LNCaP clone FGC (cell line): Measurements from ENCODE around the gene PRMT1.

ENCODE experiments used
- DNase-seq: peaks from one replicate; pipeline ENCODE4 v3.0.0-alpha.2; 2011; ENCODE audit warnings: low read depth
- H3K4me3 ChIP-seq: 2 replicates; pipeline ENCODE4 v1.5.1; 2011; ENCODE audit warnings: mild to moderate bottlenecking, low read depth, low read length, control low read depth
- TF ChIP-seq, protein P1 (sequence below): IDR thresholded peaks from 2 replicates; pipeline ENCODE4 v1.5.1; 2012; ENCODE audit warnings: mild to moderate bottlenecking; ENCODE audit not compliant: control insufficient read depth, insufficient read depth; ENCODE audit errors: extremely low read depth

PRMT1 gene

DNA sequence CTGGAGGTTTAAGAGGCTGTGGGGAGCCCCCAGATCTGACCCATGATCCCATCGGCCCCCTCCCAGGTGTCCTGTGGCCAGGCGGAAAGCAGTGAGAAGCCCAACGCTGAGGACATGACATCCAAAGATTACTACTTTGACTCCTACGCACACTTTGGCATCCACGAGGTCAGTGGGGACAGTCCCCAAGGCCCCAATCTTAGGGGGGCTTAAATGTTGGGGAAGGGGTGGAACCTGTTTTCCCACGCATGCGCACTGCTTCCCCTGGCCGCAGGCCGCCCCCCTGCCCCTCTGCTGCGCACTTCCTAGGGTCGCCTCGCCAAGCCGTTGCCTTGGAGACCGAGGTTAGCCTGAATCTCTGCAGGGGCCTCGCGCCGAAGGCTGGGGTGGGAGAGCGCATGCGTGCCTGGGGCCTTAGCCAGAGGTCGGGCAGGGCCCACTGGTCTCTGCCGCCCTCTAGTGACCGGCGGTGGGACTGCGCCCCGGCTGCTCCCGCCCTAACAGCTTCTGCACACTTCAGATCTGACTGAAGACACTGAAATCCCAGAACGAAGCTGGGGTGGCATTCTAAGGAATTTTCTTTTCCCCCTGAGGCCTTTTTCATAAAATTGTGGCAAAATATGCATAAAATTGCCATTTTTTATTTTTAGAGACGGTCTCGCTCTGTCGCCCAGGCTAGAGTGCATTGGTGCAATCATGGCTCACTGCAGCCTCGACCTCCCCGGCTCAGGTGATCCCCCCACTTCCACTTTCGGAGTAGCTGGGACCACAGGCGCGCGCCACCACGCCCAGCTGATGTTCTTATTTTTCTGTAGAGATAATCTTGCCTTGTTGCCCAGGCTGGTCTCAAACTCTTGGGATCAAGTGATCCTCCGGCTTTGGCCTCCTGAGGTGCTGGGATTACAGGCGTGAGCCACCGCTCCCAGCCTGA lies 3.6 kb downstream of the PRMT1 start:
- TF ChIP-seq, protein P1, sequence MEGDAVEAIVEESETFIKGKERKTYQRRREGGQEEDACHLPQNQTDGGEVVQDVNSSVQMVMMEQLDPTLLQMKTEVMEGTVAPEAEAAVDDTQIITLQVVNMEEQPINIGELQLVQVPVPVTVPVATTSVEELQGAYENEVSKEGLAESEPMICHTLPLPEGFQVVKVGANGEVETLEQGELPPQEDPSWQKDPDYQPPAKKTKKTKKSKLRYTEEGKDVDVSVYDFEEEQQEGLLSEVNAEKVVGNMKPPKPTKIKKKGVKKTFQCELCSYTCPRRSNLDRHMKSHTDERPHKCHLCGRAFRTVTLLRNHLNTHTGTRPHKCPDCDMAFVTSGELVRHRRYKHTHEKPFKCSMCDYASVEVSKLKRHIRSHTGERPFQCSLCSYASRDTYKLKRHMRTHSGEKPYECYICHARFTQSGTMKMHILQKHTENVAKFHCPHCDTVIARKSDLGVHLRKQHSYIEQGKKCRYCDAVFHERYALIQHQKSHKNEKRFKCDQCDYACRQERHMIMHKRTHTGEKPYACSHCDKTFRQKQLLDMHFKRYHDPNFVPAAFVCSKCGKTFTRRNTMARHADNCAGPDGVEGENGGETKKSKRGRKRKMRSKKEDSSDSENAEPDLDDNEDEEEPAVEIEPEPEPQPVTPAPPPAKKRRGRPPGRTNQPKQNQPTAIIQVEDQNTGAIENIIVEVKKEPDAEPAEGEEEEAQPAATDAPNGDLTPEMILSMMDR: peak; percentile 99
- H3K4me3 ChIP-seq: peak overlapping the region; percentile 28
- DNase-seq: no peak

DNA sequence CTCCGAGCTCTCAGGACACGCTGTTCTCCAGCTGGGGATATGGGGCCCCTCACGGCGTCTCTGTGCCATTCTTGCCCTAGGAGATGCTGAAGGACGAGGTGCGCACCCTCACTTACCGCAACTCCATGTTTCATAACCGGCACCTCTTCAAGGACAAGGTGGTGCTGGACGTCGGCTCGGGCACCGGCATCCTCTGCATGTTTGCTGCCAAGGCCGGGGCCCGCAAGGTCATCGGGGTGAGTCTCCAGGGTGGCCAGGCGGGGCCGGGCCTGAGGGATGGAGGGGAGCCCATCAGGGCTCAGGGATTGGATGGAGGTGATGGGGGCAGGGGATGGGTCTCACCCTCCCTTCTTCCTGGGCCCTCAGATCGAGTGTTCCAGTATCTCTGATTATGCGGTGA lies 4.8 kb downstream of the PRMT1 start:
- no peak overlapping the region for H3K4me3 ChIP-seq
- no peak for DNase-seq
- TF ChIP-seq, protein P1: no peak

DNA sequence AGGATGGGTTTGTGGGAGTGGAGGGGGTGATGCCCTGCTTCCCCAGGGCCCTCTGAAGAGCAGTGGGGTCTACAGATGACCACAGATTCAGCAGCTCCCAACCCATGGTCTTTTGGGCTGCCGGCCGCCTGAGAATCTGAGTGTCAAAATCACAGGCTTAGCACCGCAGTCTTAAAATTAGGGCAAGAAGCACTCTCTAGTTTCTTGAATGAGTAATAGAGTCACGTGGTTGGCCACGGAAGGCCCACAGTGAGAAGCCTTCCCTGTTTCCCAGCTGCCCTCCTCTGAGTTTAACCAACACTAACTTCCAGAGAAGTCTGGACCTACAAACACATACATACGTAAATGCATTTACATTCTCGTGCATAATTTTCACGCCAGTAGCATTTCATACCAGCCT lies 5.2 kb downstream of the PRMT1 start:
- TF ChIP-seq, protein P1: no peak
- DNase-seq: no peak
- H3K4me3 ChIP-seq: no peak overlapping the region

DNA sequence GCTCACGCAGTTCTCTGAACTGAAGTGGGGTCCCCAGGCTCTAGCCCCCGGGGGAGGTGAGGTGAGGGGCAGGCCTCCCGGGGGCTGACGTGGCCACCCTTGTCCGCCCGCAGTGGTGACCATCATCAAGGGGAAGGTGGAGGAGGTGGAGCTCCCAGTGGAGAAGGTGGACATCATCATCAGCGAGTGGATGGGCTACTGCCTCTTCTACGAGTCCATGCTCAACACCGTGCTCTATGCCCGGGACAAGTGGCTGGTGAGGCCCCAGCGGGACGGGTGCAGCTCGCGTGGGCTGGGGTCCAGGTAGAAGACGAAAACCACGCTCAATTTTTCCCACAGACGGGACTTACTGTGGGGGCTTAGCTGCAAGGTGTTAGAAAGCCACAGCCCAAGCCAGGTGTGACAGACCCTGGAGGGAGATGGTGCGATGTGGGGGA lies 6.8 kb downstream of the PRMT1 start:
- H3K4me3 ChIP-seq: no peak overlapping the region
- TF ChIP-seq, protein P1: no peak
- no peak for DNase-seq

DNA sequence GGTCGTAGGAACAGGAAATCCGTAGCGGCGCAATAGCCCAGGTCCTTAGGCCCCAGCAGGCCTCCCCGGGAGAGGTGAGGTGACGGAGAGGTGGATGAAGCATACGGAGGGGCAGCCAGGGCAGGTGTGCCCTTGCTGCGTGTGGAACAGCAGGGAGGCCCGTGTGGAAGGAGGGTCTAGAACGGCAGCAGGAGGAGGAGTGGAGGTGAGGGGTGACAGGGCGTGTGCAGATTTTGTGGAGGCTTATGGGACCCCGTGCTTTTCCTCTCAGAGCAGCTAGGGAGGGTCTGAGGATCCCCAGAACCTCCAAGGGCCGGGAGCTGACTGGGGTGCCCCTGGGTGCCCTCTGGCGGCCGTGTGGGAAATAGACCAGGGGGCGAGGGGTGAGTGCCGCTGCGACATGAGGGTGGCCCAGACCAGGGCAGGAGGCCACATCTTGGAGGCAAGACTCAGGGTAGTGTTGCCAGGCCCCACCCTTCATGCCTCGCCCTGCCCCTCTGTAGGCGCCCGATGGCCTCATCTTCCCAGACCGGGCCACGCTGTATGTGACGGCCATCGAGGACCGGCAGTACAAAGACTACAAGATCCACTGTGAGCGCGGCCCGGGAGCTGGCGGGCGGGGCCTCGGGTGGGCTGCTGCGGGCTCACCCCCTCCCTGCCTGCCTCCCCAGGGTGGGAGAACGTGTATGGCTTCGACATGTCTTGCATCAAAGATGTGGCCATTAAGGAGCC lies 7.3 kb downstream of the PRMT1 start:
- TF ChIP-seq, protein P1: peak; percentile 67
- DNase-seq: no peak
- H3K4me3 ChIP-seq: no peak overlapping the region

DNA sequence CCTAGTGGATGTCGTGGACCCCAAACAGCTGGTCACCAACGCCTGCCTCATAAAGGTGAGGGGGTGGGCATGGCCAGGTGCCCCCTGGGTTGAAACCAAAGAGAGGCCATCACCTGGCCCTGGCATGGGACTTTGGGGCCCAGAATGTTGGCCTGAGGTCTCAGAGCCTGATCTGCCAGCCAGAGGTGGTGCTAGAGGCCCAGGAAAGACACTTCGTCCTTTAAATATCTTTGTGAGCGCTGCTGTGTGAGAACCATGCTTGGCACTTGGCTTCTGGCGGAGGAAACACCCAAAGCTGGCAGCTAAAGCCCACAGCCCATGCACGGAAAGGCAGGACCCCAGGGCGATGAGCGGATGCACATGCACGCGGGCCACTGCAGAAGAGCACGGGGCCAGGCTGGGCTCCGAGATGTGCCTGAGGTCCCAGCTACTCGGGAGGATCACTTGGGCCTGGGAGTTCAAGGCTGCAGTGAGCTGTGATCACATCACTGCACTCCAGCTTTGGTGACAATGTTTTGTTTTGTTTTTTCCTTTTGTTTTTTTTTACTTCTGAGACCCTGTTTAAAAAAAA lies 8.0 kb downstream of the PRMT1 start:
- no peak for DNase-seq
- TF ChIP-seq, protein P1: no peak
- H3K4me3 ChIP-seq: no peak overlapping the region
